Measurements from ENCODE around the gene HSPA13. TPM values are rescaled to one million over a fixed set of nuclear protein-coding genes. Genes with fewer than 3 reads are reported as not detected.

Gene HSPA13
- total and polyA plus RNA-seq, 2 donors (not counting 1 experiment from before 2014, with no cell fraction given), result 7.6 to 19.1 TPM

- no peak for TF ChIP-seq CTCF (IDR thresholded peaks at IDR 0.05)
- TF ChIP-seq EZH2 (IDR thresholded peaks at IDR 0.05; ENCODE audit: borderline replicate concordance, insufficient read depth, low read depth, low read length, poor library complexity, severe bottlenecking), result no peak
- Histone ChIP-seq H3K36me3 (replicated peaks in 1 of 2; ENCODE audit: control extremely low read depth in 1 of 2, control insufficient read depth in 1 of 2, extremely low read depth in 1 of 2, insufficient read depth in 2 of 2, low read length in 1 of 2) (no peaks in the 10 kb centered on the region), H3K9ac (ENCODE audit: low read length) (no peak overlapping the region), H3K79me2 (ENCODE audit: control insufficient read depth, insufficient read depth, low read length) (no peaks in the 10 kb centered on the region), H3K27me3 (replicated peaks in 1 of 4; ENCODE audit: control extremely low read depth in 1 of 4, control insufficient read depth in 3 of 4, insufficient read depth in 4 of 4, low read length in 3 of 4) (peaks cover 0 to 6% (median 0%) of the 10 kb centered on the region in 4 experiments), H3K4me3 (ENCODE audit: control extremely low read depth in 1 of 5, extremely low read depth in 1 of 5, insufficient read depth in 1 of 5, low read depth in 2 of 5, low read length in 4 of 5) (no peak overlapping the region), H3K4me2 (replicated peaks; ENCODE audit: low read depth, low read length, poor library complexity, severe bottlenecking) (no peak overlapping the region), H4K20me1 (ENCODE audit: control insufficient read depth, insufficient read depth, low read length, poor library complexity, severe bottlenecking) (no peaks in the 10 kb centered on the region), H3K9me3 (ENCODE audit: control extremely low read depth in 1 of 3, control insufficient read depth in 2 of 3, insufficient read depth in 1 of 3, low read length in 2 of 3) (no peaks in the 10 kb centered on the region), H3K27ac (ENCODE audit: low read length in 2 of 2) (no peak overlapping the region), H2AFZ (ENCODE audit: insufficient read depth, low read depth, low read length, poor library complexity, severe bottlenecking) (no peak overlapping the region), H3K4me1 (ENCODE audit: control insufficient read depth in 2 of 2, insufficient read depth in 2 of 2, low read length in 2 of 2) (no peaks in the 10 kb centered on the region)
- H3K4me1 Mint-ChIP-seq, result no peaks in the 10 kb centered on the region
- H3K4me3 Mint-ChIP-seq, result no peak overlapping the region
- DNase-seq (no peak), ATAC-seq (ENCODE audit: low read depth) (no peak)
- H3K27me3 Mint-ChIP-seq, result peaks cover 22% of the 10 kb centered on the region
- intact Hi-C loops (cut with micrococcal nuclease), result no loop called here
- H3K9me3 Mint-ChIP-seq (ENCODE audit: insufficient read depth), result no peaks in the 10 kb centered on the region
- CTCF ChIA-PET, result no interaction called here
- H3K27ac Mint-ChIP-seq, result no peak overlapping the region
- POLR2A ChIA-PET, result no interaction called here
Observed at GRCh38 chr21:14354515-14354914, 28.4 kb downstream of the HSPA13 start.

GRCh38 chr21:14353726-14354125 lies 29.2 kb downstream of the HSPA13 start:
- ATAC-seq (ENCODE audit: low read depth), result no peak

More at GRCh38 chr21:14353726-14354125, 29.2 kb downstream of the HSPA13 start:
- no peaks in the 10 kb centered on the region for H3K79me2 ChIP-seq (ENCODE audit: control insufficient read depth, insufficient read depth, low read length)
- H3K4me2 ChIP-seq (replicated peaks; ENCODE audit: low read depth, low read length, poor library complexity, severe bottlenecking), result no peak overlapping the region
- ChIA-PET POLR2A (no interaction called here), CTCF (no interaction called here)
- no peak overlapping the region for H3K4me3 ChIP-seq (ENCODE audit: control extremely low read depth in 1 of 5, extremely low read depth in 1 of 5, insufficient read depth in 1 of 5, low read depth in 2 of 5, low read length in 4 of 5)
- H3K36me3 ChIP-seq (replicated peaks in 1 of 2; ENCODE audit: control extremely low read depth in 1 of 2, control insufficient read depth in 1 of 2, extremely low read depth in 1 of 2, insufficient read depth in 2 of 2, low read length in 1 of 2), result no peaks in the 10 kb centered on the region
- intact Hi-C loops (cut with micrococcal nuclease), result no loop called here
- peaks cover 18% of the 10 kb centered on the region for H3K27me3 Mint-ChIP-seq
- TF ChIP-seq CTCF (IDR thresholded peaks at IDR 0.05) (no peak), EZH2 (IDR thresholded peaks at IDR 0.05; ENCODE audit: borderline replicate concordance, insufficient read depth, low read depth, low read length, poor library complexity, severe bottlenecking) (no peak)
- no peaks in the 10 kb centered on the region for H3K9me3 ChIP-seq (ENCODE audit: control extremely low read depth in 1 of 3, control insufficient read depth in 2 of 3, insufficient read depth in 1 of 3, low read length in 2 of 3)
- DNase-seq, result no peak
- H3K9me3 Mint-ChIP-seq (ENCODE audit: insufficient read depth), result no peaks in the 10 kb centered on the region
- no peak overlapping the region for H2AFZ ChIP-seq (ENCODE audit: insufficient read depth, low read depth, low read length, poor library complexity, severe bottlenecking)
- no peaks in the 10 kb centered on the region for H3K4me1 ChIP-seq (ENCODE audit: control insufficient read depth in 2 of 2, insufficient read depth in 2 of 2, low read length in 2 of 2)
- H3K27ac ChIP-seq (ENCODE audit: low read length in 2 of 2), result no peak overlapping the region
- no peak overlapping the region for H3K4me3 Mint-ChIP-seq
- H3K4me1 Mint-ChIP-seq, result no peaks in the 10 kb centered on the region
- H3K27ac Mint-ChIP-seq, result no peak overlapping the region
- WGBS (ENCODE audit: insufficient coverage), result no CpG with 5 or more reads among the region's 1 CpG
- peaks cover 0 to 6% (median 0%) of the 10 kb centered on the region in 4 experiments for H3K27me3 ChIP-seq (replicated peaks in 1 of 4; ENCODE audit: control extremely low read depth in 1 of 4, control insufficient read depth in 3 of 4, insufficient read depth in 4 of 4, low read length in 3 of 4)
- no peak overlapping the region for H3K9ac ChIP-seq (ENCODE audit: low read length)
- H4K20me1 ChIP-seq (ENCODE audit: control insufficient read depth, insufficient read depth, low read length, poor library complexity, severe bottlenecking), result no peaks in the 10 kb centered on the region
